Transverse colon (tissue), 4 donors: ENCODE data around the gene JAKMIP2.

Source experiments
- CTCF ChIP-seq, 5 experiments: fragments of 200-600 bp in 3 of 5; fragments of 450-650 bp in 2 of 5; sonication (generic) in 3 of 5; IDR thresholded peaks; 1 replicate in 2 of 5; 2 replicates in 3 of 5; pipeline ENCODE4 v1.5.1; 2016 to 2017; ENCODE audit warnings: antibody characterized with exemption in 5 of 5, inconsistent platforms in 3 of 5, mild to moderate bottlenecking in 2 of 5, moderate library complexity in 1 of 5
- POLR2A ChIP-seq: fragments of 450-650 bp; IDR thresholded peaks from one replicate; pipeline ENCODE4 v1.6.1; 2016; ENCODE audit warnings: antibody characterized with exemption, mild to moderate bottlenecking, moderate library complexity
- POLR2AphosphoS5 ChIP-seq, 3 donors: sonication (generic); formaldehyde crosslinking; IDR thresholded peaks; one replicate each; pipeline ENCODE4 v1.6.1; 2016; ENCODE audit warnings: antibody characterized with exemption in 3 of 3

- TF ChIP-seq CTCF (IDR thresholded peaks at IDR 0.05) (no peak), POLR2AphosphoS5 (IDR thresholded peaks at IDR 0.05) (no peak), POLR2A (no peak)
These were observed 46.9 kb downstream of the JAKMIP2 start for GRCh38 chr5:147735621-147736125.
